Endometrial microvascular endothelial cells (primary cell): ENCODE measurements around the gene NOS3. TPM values are rescaled to one million over a fixed set of nuclear protein-coding genes. Genes with fewer than 3 reads are reported as not detected.
"Not testable (repeated sequence)": the region's sequence is repeated elsewhere in the genome, so short reads cannot be mapped to it uniquely, and the experiment has no call there.

Experiments used
- in situ Hi-C: cut with HindIII; loops from 2 replicates; pipeline ENCODE4 v1.10.0; 2017; ENCODE audit warnings: low sequenced_read_pairs, low pct_unique_long_range_greater_than_20kb; ENCODE audit errors: inconsistent ontology term
- total RNA-seq: library from RNA; depleted of rRNA; stranded (reverse); fragments of >200 nt; gene quantifications from one replicate; pipeline ENCODE4 v1.2.3, GENCODE V29; 2015; ENCODE audit errors: inconsistent ontology term

Gene NOS3
- total RNA-seq, 1 donor from 2014 or later = 37.4 TPM

DNA sequence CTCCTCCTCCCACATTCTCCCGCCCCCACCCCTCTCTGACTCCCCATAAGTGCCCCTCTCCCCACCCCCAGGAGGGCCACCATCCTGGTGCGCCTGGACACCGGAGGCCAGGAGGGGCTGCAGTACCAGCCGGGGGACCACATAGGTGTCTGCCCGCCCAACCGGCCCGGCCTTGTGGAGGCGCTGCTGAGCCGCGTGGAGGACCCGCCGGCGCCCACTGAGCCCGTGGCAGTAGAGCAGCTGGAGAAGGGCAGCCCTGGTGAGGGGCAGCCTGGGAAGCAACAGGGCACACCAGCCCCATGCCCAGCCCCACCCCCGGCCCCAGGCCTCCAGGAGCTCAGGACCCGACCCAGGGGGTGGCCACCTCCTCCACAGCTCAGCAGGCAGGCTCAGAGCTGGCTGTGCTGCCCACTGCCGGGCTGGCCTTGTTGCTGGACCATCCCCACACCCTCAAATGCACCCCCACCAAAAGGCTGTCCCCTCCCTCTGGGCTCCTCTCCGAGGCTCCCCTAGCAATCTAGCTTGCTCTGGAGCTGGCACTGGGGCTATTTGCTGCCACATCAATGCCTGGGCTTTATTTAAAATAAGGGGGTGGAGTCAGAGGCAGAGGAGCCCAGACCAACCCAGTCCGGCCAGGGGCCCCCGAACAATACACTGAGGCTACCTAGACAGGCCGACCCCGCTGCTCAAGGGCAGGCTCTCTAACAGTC is 18.7 kb downstream of the NOS3 start:
- in situ Hi-C loops = no loop called here

GRCh38 chr7:151010037-151010306 is 19.2 kb downstream of the NOS3 start:
- in situ Hi-C loops = no loop called here

- in situ Hi-C loops = no loop called here
Measured at GRCh38 chr7:151010307-151011096, 19.7 kb downstream of the NOS3 start.

DNA sequence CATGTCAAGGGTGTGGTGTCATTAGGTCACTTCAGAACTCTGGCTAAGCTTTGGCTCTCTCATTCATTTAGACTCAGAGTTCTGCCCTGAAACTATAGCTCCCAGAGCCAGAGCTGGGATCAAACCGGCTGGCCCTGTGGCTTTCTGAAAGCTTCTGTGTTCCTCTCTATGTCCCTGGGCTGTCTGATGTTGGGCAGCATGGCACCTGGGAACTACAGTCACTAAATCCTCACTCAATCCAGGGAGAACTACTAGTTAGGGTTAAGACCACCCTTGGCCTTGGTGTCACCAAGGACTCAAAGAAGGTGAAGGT is 20.2 kb downstream of the NOS3 start:
- in situ Hi-C loops = no loop called here

- in situ Hi-C loops = not testable (repeated sequence)
Measured at GRCh38 chr7:151011616-151012015, 20.8 kb downstream of the NOS3 start.

DNA sequence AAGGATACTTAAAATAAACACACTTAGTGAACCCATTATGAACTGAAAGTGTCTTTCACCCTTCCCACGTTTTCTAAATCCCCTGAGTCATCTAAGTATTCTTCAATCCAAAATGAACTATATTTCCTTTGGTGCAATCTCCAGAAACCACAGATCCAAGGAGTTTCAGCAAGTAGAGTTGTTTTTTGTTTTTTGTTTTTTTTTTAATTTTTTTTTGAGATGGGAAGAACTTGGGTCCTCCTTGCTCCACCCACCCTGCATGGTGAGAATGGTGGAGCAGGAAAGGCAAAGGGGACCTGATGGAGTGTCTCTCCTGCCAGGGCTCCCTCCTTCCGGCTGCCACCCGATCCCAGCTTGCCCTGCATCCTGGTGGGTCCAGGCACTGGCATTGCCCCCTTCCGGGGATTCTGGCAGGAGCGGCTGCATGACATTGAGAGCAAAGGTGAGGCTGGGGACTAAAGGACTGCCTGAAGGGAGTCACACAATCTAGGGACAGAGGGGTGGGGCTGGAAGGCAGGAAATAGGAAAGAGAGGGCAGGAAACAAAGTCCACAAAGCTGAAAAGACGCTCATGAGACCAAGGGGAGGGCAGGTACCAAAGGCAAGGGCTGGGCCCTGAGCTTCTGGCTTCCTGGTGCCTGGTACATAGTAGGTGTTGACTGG is 21.3 kb downstream of the NOS3 start:
- in situ Hi-C loops = no loop called here

DNA sequence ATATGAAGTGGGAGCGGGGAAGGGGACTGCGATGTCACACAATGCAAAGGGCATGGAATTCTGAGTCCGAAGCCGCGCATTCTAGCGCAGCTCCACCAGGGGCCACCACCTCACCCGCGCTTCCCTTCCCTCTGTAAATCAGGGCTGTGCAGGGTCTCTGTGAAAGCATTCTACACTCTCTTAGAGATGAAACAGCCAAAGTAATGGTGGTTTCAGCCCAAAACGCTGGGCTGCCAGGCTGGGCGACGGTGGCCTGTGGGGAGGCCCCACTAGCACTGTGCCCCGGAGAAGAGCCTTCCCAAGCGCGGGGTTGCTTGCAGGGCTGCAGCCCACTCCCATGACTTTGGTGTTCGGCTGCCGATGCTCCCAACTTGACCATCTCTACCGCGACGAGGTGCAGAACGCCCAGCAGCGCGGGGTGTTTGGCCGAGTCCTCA is 22.1 kb downstream of the NOS3 start:
- in situ Hi-C loops = no loop called here

DNA sequence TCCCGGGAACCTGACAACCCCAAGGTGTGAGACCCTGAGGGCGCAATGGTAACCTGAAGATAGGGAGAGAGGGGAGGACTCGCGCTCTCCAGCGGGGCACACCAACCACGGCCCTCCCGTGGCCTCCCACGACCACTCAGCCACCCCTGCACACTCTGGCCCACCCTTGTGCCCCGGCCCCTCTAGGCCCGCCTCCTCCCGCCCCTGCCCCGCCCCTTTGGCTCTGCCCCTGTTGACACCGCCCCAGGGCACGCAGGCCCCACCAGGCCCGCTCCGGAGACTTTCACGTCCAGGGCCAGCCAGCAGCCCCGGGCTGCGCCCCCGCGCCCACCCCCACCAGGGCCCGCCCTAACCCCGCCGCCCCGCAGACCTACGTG is 22.5 kb downstream of the NOS3 start:
- in situ Hi-C loops = no loop called here

- in situ Hi-C loops = no loop called here
Measured at GRCh38 chr7:151013733-151014497, 23.1 kb downstream of the NOS3 start.

DNA sequence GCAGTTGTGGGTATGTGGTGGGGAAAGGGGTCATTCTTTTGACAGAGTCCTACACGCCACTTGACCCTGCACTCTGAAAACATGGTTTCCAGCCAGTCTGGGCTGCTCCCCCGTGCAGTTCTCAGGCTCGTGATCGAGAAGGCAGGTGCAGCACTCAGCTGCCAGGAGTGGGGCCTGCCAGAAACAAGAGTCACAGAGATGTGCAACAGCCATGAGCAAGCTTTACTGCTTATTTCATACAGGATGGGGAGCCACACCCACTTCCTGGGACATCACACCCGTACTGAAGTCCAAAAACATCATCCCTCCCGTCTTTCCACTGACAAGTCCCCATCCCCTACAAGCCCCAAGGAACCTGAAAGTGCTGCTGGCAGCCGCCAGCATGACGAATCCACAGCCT is 24.1 kb downstream of the NOS3 start:
- in situ Hi-C loops = no loop called here

DNA sequence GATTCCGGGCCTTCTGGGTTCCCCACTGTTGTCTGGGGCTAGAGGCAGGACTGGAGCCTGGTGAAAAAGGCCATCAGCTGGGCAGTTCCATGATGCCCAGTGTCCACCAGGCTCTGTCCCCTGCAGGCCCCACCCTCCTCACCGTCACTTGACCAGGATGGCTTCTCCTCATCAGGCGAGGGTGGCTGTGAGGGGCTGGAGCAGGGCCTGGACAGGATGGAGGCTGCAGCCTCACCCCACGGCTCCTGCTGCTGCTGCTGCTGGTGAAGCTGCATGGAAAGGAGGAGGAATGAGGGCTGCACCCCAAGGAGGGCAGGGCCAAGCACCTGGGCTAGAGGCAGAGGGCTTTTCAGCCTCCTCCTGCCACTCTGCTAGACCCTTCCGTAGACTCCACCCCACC is 25.1 kb downstream of the NOS3 start:
- in situ Hi-C loops = no loop called here

- in situ Hi-C loops = no loop called here
Measured at GRCh38 chr7:151016505-151016904, 25.7 kb downstream of the NOS3 start.

DNA sequence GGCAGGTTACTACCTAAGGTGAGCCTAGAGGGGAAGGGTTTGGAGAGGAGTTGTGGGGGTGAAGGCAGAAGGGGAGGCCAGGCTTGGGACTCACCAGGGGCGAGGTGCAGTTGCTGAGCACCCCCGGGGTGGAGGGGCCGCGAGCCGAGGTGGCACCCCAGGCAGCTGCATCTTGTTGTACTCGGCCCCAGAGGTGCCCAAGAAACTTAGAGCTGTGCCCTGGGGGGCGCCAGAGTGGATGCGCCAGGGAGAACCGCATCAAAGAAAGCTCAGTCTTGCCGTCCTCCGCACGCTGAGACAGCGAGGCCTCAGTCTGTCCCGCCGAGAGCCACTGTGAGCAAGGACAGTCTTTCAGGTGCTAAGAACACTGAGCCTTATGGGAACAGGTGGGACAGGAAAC is 26.1 kb downstream of the NOS3 start:
- in situ Hi-C loops = no loop called here

GRCh38 chr7:151017370-151017952 is 26.6 kb downstream of the NOS3 start:
- in situ Hi-C loops = no loop called here

- in situ Hi-C loops = no loop called here
Measured at GRCh38 chr7:151017953-151018420, 27.2 kb downstream of the NOS3 start.

GRCh38 chr7:151018421-151019129 is 27.8 kb downstream of the NOS3 start:
- in situ Hi-C loops = no loop called here

- in situ Hi-C loops = no loop called here
Measured at GRCh38 chr7:151019130-151019447, 28.3 kb downstream of the NOS3 start.

- in situ Hi-C loops = no loop called here
Measured at GRCh38 chr7:151020231-151020630, 29.4 kb downstream of the NOS3 start.

GRCh38 chr7:151023232-151023631 is 32.4 kb downstream of the NOS3 start:
- in situ Hi-C loops = no loop called here
